WTC11 (cell line): ENCODE data around the gene PRKCSH. TPM values are rescaled to one million over a fixed set of nuclear protein-coding genes. Genes with fewer than 3 reads are reported as not detected.

ENCODE experiments used
- ATF3 ChIP-seq: sonication (generic); formaldehyde crosslinking; conservative IDR thresholded peaks from 2 replicates; pipeline ENCODE4 v1.8.1; 2022; ENCODE audit warnings: mild to moderate bottlenecking, missing genetic modification reagents
- CREB1 ChIP-seq: sonication (generic); formaldehyde crosslinking; IDR thresholded peaks from 2 replicates; pipeline ENCODE4 v1.8.0; 2023; ENCODE audit warnings: mild to moderate bottlenecking, missing genetic modification reagents
- E2F1 ChIP-seq: sonication (generic); formaldehyde crosslinking; IDR thresholded peaks from 2 replicates; pipeline ENCODE4 v1.8.0; 2022; ENCODE audit warnings: mild to moderate bottlenecking, missing genetic modification reagents
- EMX1 ChIP-seq: fragments of 250-450 bp; sonication (Bioruptor Pico); IDR thresholded peaks from 2 replicates; pipeline ENCODE4 v1.8.0; 2021; ENCODE audit warnings: mild to moderate bottlenecking
- FOXK1 ChIP-seq: sonication (generic); formaldehyde crosslinking; IDR thresholded peaks from 2 replicates; pipeline ENCODE4 v1.8.0; 2022; ENCODE audit warnings: mild to moderate bottlenecking, moderate library complexity, missing genetic modification reagents
- FOXP1 ChIP-seq: sonication (generic); formaldehyde crosslinking; IDR thresholded peaks from 2 replicates; pipeline ENCODE4 v1.8.0; 2022; ENCODE audit warnings: missing genetic modification reagents, mild to moderate bottlenecking, moderate library complexity, borderline replicate concordance
- GTF2I ChIP-seq: fragments of 250-450 bp; sonication (Bioruptor Pico); conservative IDR thresholded peaks from 2 replicates; pipeline ENCODE4 v1.4.0; 2021; ENCODE audit warnings: mild to moderate bottlenecking
- MXD4 ChIP-seq: fragments of 250-450 bp; sonication (Bioruptor Pico); IDR thresholded peaks from 2 replicates; pipeline ENCODE4 v1.8.0; 2021; ENCODE audit warnings: mild to moderate bottlenecking, moderate library complexity, borderline replicate concordance
- MYBL2 ChIP-seq: sonication (generic); formaldehyde crosslinking; IDR thresholded peaks from 2 replicates; pipeline ENCODE4 v1.8.1; 2023; ENCODE audit warnings: mild to moderate bottlenecking, moderate library complexity, missing genetic modification reagents
- NR3C1 ChIP-seq: sonication (generic); formaldehyde crosslinking; conservative IDR thresholded peaks from 2 replicates; pipeline ENCODE4 v1.8.1; 2023; ENCODE audit warnings: low read depth, mild to moderate bottlenecking, missing genetic modification reagents
- OVOL2 ChIP-seq: fragments of 250-450 bp; sonication (Bioruptor Pico); IDR thresholded peaks from 2 replicates; pipeline ENCODE4 v1.9.0; 2021; ENCODE audit warnings: mild to moderate bottlenecking, borderline replicate concordance
- PRRX2 ChIP-seq: fragments of 250-450 bp; sonication (Bioruptor Pico); IDR thresholded peaks from 2 replicates; pipeline ENCODE4 v1.8.0; 2021; ENCODE audit warnings: mild to moderate bottlenecking
- RELA ChIP-seq: sonication (generic); formaldehyde crosslinking; IDR thresholded peaks from 2 replicates; pipeline ENCODE4 v1.8.1; 2022; ENCODE audit warnings: missing genetic modification reagents, mild to moderate bottlenecking, borderline replicate concordance
- RORB ChIP-seq: fragments of 250-450 bp; sonication (Bioruptor Pico); IDR thresholded peaks from 2 replicates; pipeline ENCODE4 v1.9.0; 2021; ENCODE audit warnings: mild to moderate bottlenecking
- ZNF138 ChIP-seq: sonication (generic); formaldehyde crosslinking; conservative IDR thresholded peaks from 2 replicates; pipeline ENCODE4 v1.8.1; 2022; ENCODE audit warnings: mild to moderate bottlenecking, moderate library complexity, missing genetic modification reagents
- ZNF219 ChIP-seq: sonication (generic); formaldehyde crosslinking; IDR thresholded peaks from 2 replicates; pipeline ENCODE4 v1.8.0; 2023; ENCODE audit warnings: missing genetic modification reagents, mild to moderate bottlenecking, borderline replicate concordance
- ZNF396 ChIP-seq: fragments of 250-450 bp; sonication (Bioruptor Pico); IDR thresholded peaks from 2 replicates; pipeline ENCODE4 v1.8.0; 2021; ENCODE audit warnings: mild to moderate bottlenecking, moderate library complexity, borderline replicate concordance
- ZNF532 ChIP-seq: fragments of 250-450 bp; sonication (Bioruptor Pico); IDR thresholded peaks from 2 replicates; pipeline ENCODE4 v1.9.0; 2021; ENCODE audit warnings: mild to moderate bottlenecking, borderline replicate concordance
- total RNA-seq: library from RNA; stranded (reverse); gene quantifications from 3 replicates; pipeline ENCODE4 v1.2.3, GENCODE V29; 2021
- TF ChIP-seq, protein P1 (sequence below): sonication (generic); formaldehyde crosslinking; IDR thresholded peaks from 2 replicates; pipeline ENCODE4 v1.8.0; 2022; ENCODE audit warnings: mild to moderate bottlenecking, missing genetic modification reagents
- TF ChIP-seq, protein P2 (sequence below): sonication (generic); formaldehyde crosslinking; IDR thresholded peaks from 2 replicates; pipeline ENCODE4 v1.8.0; 2022; ENCODE audit warnings: mild to moderate bottlenecking, missing genetic modification reagents
- TF ChIP-seq, protein P3 (sequence below): fragments of 250-450 bp; sonication (Bioruptor Pico); IDR thresholded peaks from 2 replicates; pipeline ENCODE4 v2.1.2; 2022; ENCODE audit warnings: mild to moderate bottlenecking, moderate library complexity
- TF ChIP-seq, protein P4 (sequence below): sonication (generic); formaldehyde crosslinking; IDR thresholded peaks from 2 replicates; pipeline ENCODE4 v1.8.1; 2022; ENCODE audit warnings: low read depth, mild to moderate bottlenecking, moderate library complexity, missing genetic modification reagents, borderline replicate concordance
- TF ChIP-seq, protein P5 (sequence below): sonication (generic); formaldehyde crosslinking; IDR thresholded peaks from 2 replicates; pipeline ENCODE4 v1.8.1; 2023; ENCODE audit warnings: mild to moderate bottlenecking, moderate library complexity, missing genetic modification reagents
- TF ChIP-seq, protein P6 (sequence below): sonication (generic); formaldehyde crosslinking; IDR thresholded peaks from 2 replicates; pipeline ENCODE4 v1.8.1; 2022; ENCODE audit warnings: missing genetic modification reagents, borderline replicate concordance

Gene PRKCSH
- total RNA-seq, 1 experiment from 2014 or later = 396 TPM

DNA sequence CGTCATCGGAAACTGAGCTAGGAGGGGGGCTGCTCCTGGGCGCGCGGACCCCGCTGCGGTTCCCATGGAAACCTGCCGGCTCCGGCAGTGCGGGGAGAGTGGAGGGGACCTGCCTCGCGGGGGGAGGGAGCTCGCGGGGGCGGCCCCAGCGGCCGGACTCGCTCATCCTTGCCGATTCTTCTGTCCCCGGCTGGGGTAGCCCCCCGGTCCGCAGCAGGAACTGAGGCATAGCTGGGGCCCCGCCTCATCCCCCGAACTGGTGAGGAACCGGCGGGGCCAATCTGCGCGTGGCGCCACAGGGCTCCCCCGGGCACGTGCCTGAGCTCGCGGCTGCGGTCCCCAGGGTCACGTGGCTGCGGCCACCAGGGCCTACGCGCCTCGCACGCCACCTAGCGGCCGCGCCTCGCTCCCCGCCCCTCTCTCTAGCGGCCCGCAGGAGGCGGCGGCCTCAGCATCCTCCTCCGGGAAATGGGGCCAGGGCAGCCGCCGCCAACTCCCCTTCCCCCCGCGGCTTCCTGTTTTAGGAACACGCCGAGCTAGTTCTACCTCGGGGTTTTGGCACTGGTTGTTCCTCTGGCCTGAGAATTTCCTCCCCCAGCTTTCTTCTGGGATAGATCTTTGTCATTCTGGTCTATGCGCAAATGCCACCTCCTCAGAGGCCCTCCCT is 47.1 kb downstream of the PRKCSH start (continued):
- TF ChIP-seq ZNF532 (CRISPR knock-in tag) = no peak
- TF ChIP-seq FOXK1 = peak; percentile 86; the same call in 1 of the 2 replicates
- no peak for TF ChIP-seq MXD4
- TF ChIP-seq, protein P1, sequence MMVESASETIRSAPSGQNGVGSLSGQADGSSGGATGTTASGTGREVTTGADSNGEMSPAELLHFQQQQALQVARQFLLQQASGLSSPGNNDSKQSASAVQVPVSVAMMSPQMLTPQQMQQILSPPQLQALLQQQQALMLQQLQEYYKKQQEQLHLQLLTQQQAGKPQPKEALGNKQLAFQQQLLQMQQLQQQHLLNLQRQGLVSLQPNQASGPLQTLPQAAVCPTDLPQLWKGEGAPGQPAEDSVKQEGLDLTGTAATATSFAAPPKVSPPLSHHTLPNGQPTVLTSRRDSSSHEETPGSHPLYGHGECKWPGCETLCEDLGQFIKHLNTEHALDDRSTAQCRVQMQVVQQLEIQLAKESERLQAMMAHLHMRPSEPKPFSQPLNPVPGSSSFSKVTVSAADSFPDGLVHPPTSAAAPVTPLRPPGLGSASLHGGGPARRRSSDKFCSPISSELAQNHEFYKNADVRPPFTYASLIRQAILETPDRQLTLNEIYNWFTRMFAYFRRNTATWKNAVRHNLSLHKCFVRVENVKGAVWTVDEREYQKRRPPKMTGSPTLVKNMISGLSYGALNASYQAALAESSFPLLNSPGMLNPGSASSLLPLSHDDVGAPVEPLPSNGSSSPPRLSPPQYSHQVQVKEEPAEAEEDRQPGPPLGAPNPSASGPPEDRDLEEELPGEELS (CRISPR knock-in tag) = peak; percentile 98
- TF ChIP-seq RELA (CRISPR knock-in tag) = peak; percentile 94
- no peak for TF ChIP-seq ATF3 (CRISPR knock-in tag)
- TF ChIP-seq, protein P2, sequence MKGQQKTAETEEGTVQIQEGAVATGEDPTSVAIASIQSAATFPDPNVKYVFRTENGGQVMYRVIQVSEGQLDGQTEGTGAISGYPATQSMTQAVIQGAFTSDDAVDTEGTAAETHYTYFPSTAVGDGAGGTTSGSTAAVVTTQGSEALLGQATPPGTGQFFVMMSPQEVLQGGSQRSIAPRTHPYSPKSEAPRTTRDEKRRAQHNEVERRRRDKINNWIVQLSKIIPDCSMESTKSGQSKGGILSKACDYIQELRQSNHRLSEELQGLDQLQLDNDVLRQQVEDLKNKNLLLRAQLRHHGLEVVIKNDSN = peak; percentile 99
- peak; percentile 76; the same call in 1 of the 2 replicates for TF ChIP-seq EMX1 (CRISPR knock-in tag)
- TF ChIP-seq ZNF138 (CRISPR knock-in tag) = peak; percentile 90
- no peak for TF ChIP-seq OVOL2
- peak; percentile 93; the same call in 1 of the 2 replicates for TF ChIP-seq E2F1 (CRISPR knock-in tag)
- TF ChIP-seq, protein P3, sequence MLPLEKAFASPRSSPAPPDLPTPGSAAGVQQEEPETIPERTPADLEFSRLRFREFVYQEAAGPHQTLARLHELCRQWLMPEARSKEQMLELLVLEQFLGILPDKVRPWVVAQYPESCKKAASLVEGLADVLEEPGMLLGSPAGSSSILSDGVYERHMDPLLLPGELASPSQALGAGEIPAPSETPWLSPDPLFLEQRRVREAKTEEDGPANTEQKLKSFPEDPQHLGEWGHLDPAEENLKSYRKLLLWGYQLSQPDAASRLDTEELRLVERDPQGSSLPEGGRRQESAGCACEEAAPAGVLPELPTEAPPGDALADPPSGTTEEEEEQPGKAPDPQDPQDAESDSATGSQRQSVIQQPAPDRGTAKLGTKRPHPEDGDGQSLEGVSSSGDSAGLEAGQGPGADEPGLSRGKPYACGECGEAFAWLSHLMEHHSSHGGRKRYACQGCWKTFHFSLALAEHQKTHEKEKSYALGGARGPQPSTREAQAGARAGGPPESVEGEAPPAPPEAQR (CRISPR knock-in tag) = no peak
- TF ChIP-seq ZNF396 (CRISPR knock-in tag) = no peak
- TF ChIP-seq, protein P4, sequence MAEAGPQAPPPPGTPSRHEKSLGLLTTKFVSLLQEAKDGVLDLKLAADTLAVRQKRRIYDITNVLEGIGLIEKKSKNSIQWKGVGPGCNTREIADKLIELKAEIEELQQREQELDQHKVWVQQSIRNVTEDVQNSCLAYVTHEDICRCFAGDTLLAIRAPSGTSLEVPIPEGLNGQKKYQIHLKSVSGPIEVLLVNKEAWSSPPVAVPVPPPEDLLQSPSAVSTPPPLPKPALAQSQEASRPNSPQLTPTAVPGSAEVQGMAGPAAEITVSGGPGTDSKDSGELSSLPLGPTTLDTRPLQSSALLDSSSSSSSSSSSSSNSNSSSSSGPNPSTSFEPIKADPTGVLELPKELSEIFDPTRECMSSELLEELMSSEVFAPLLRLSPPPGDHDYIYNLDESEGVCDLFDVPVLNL (CRISPR knock-in tag) = peak; percentile 56; the same call in 1 of the 2 replicates
- peak; percentile 97 for TF ChIP-seq GTF2I (CRISPR knock-in tag)
- TF ChIP-seq NR3C1 = no peak
- TF ChIP-seq CREB1 (CRISPR knock-in tag) = peak; percentile 87
- no peak for TF ChIP-seq ZNF219 (CRISPR knock-in tag)
- peak; percentile 84 for TF ChIP-seq PRRX2
- peak; percentile 97 for TF ChIP-seq FOXP1 (CRISPR knock-in tag)
- peak; percentile 92 for TF ChIP-seq MYBL2 (CRISPR knock-in tag)
- TF ChIP-seq, protein P5, sequence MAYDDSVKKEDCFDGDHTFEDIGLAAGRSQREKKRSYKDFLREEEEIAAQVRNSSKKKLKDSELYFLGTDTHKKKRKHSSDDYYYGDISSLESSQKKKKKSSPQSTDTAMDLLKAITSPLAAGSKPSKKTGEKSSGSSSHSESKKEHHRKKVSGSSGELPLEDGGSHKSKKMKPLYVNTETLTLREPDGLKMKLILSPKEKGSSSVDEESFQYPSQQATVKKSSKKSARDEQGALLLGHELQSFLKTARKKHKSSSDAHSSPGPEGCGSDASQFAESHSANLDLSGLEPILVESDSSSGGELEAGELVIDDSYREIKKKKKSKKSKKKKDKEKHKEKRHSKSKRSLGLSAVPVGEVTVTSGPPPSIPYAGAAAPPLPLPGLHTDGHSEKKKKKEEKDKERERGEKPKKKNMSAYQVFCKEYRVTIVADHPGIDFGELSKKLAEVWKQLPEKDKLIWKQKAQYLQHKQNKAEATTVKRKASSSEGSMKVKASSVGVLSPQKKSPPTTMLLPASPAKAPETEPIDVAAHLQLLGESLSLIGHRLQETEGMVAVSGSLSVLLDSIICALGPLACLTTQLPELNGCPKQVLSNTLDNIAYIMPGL (CRISPR knock-in tag) = peak; percentile 63
- TF ChIP-seq RORB (CRISPR knock-in tag) = no peak
- TF ChIP-seq, protein P6, sequence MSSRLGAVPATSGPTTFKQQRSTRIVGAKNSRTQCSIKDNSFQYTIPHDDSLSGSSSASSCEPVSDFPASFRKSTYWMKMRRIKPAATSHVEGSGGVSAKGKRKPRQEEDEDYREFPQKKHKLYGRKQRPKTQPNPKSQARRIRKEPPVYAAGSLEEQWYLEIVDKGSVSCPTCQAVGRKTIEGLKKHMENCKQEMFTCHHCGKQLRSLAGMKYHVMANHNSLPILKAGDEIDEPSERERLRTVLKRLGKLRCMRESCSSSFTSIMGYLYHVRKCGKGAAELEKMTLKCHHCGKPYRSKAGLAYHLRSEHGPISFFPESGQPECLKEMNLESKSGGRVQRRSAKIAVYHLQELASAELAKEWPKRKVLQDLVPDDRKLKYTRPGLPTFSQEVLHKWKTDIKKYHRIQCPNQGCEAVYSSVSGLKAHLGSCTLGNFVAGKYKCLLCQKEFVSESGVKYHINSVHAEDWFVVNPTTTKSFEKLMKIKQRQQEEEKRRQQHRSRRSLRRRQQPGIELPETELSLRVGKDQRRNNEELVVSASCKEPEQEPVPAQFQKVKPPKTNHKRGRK = peak; percentile 72; the same call in 1 of the 2 replicates
